ENCODE measurements around the gene BTBD16. TPM values are rescaled to one million over a fixed set of nuclear protein-coding genes. Genes with fewer than 3 reads are reported as not detected.

Gene BTBD16
- total and polyA plus RNA-seq, 7 experiments from 2014 or later: not detected

DNA sequence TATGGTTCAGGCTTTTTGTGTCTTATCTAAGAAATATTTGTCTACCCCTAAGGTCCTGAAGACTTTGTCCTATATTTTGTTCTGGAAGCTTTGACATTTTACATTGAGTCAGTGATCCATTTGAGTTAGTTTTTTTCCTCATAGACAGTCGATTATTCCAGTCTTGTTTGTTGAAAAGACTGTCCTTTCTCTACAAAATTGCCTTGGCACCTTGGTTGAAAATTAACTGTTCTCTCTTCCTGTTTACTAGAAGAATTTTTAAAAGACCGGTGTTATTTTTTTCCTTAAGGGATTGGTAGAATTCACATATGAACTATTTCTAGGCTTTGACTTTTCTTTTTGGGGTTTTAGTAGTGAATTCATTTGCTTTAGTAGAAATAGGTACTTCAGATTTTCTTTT is 115.4 kb downstream of the BTBD16 start:
- ATAC-seq (no peak), DNase-seq (no peak)
- no peaks in the 10 kb centered on the region for H3K36me3 ChIP-seq (ENCODE audit: control insufficient read depth in 2 of 3, insufficient read depth in 3 of 3, low read length in 3 of 3)
- intact Hi-C loops (cut with micrococcal nuclease): no loop called here
- Mint-ChIP-seq H3K4me1 (peaks cover 0 to 90% (median 78%) of the 10 kb centered on the region in 7 donors), H3K4me3 (peak overlapping the region in 5 of 10 donors; percentile 2 to 43 (median 8)), H3K27ac (peak overlapping the region in 2 of 9 donors; percentile 1 to 5), H3K9me3 (peaks cover 0 to 4% (median 0%) of the 10 kb centered on the region in 11 donors), H3K36me3 (peaks cover 3 to 32% (median 22%) of the 10 kb centered on the region in 5 donors), H3K27me3 (peaks cover 0 to 25% (median 0%) of the 10 kb centered on the region in 5 donors)
- ChIA-PET CTCF (interaction anchor here (0.8 kb wide), 1 partner anchor 18 kb away, joined by 4 read pairs; no protein-coding TSS in a partner anchor), POLR2A (interaction anchor here (0.7 to 1.8 kb wide), 4 partner anchors 9 to 147 kb away, joined by 3 to 12 read pairs (median 4); partner anchors contain the start of gene PLEKHA1)
- H3K9me3 ChIP-seq (ENCODE audit: control insufficient read depth in 2 of 3, low read length in 3 of 3): no peaks in the 10 kb centered on the region
- H3K4me3 ChIP-seq (ENCODE audit: low read length): no peak overlapping the region
- H3K27me3 ChIP-seq (ENCODE audit: control insufficient read depth in 2 of 2, insufficient read depth in 2 of 2, low read length in 2 of 2): no peaks in the 10 kb centered on the region
- H3K27ac ChIP-seq (ENCODE audit: low read depth, low read length): no peak overlapping the region
- H3K4me1 ChIP-seq (ENCODE audit: control insufficient read depth in 2 of 2, insufficient read depth in 2 of 2, low read length in 2 of 2): peaks cover 2 to 14% of the 10 kb centered on the region in 2 donors

GRCh38 chr10:122387572-122387971 is 116.5 kb downstream of the BTBD16 start:
- Mint-ChIP-seq H3K27me3 (peaks cover 0 to 27% (median 0%) of the 10 kb centered on the region in 5 donors), H3K27ac (peak overlapping the region in 3 of 9 donors; percentile 8 to 36 (median 23)), H3K36me3 (peaks cover 1 to 32% (median 19%) of the 10 kb centered on the region in 5 donors), H3K4me1 (peaks cover 0 to 90% (median 77%) of the 10 kb centered on the region in 7 donors), H3K4me3 (peak overlapping the region in 3 of 10 donors; percentile 47), H3K9me3 (peaks cover 0 to 4% (median 0%) of the 10 kb centered on the region in 11 donors)
- intact Hi-C loops (cut with micrococcal nuclease): no loop called here
- H3K4me3 ChIP-seq (ENCODE audit: low read length): no peak overlapping the region
- no peak overlapping the region for H3K27ac ChIP-seq (ENCODE audit: low read depth, low read length)
- H3K27me3 ChIP-seq (ENCODE audit: control insufficient read depth in 2 of 2, insufficient read depth in 2 of 2, low read length in 2 of 2): no peaks in the 10 kb centered on the region
- H3K36me3 ChIP-seq (ENCODE audit: control insufficient read depth in 2 of 3, insufficient read depth in 3 of 3, low read length in 3 of 3): no peaks in the 10 kb centered on the region
- ATAC-seq: no peak
- ChIA-PET POLR2A (interaction anchor here (1.0 to 1.8 kb wide), 3 partner anchors 13 to 30 kb away, joined by 3 to 12 read pairs (median 5); partner anchors contain the start of gene PLEKHA1), CTCF (interaction anchor here (1.2 kb wide), 1 partner anchor 13 kb away, joined by 4 read pairs; the partner anchor contains the start of gene PLEKHA1)
- H3K9me3 ChIP-seq (ENCODE audit: control insufficient read depth in 2 of 3, low read length in 3 of 3): no peaks in the 10 kb centered on the region
- peaks cover 0 to 8% of the 10 kb centered on the region in 2 donors for H3K4me1 ChIP-seq (ENCODE audit: control insufficient read depth in 2 of 2, insufficient read depth in 2 of 2, low read length in 2 of 2)
- DNase-seq: no peak

Other genes with a start within 250 kb of the BTBD16 start
- 10 to 100 TPM in 4 of 5 experiments, 1 to 10 TPM in 1; 5.9 to 90.1 (median 39.2) TPM for gene PLEKHA1, start 103.4 kb downstream of the BTBD16 start, total RNA-seq
- 100 to 1,000 TPM in 1 of 2 donors, 10 to 100 TPM in 1; 90.4 to 100 TPM for gene PLEKHA1, start 103.4 kb downstream of the BTBD16 start, polyA plus RNA-seq
- gene ARMS2, start 183.4 kb downstream of the BTBD16 start, total RNA-seq: not detected
- gene ARMS2, start 183.4 kb downstream of the BTBD16 start, polyA plus RNA-seq: not detected
- under 1 TPM in 4 of 5 experiments, not detected in 1; 0.22 to 0.64 (median 0.40) TPM for gene HTRA1, start 190.3 kb downstream of the BTBD16 start, total RNA-seq
- gene HTRA1, start 190.3 kb downstream of the BTBD16 start, polyA plus RNA-seq: not detected